GM23338 (cell line): Measurements from ENCODE around the gene FSIP1. TPM values are rescaled to one million over a fixed set of nuclear protein-coding genes. Genes with fewer than 3 reads are reported as not detected.

ENCODE experiments used
- ATAC-seq: fragments of 200-7000 bp; cut with Tn5 transposase; 3 replicates; pipeline ENCODE4 v1.9.1; 2020
- DNase-seq: peaks from one replicate; pipeline ENCODE4 v3.0.0-alpha.2; 2015; ENCODE audit warnings: low spot score
- H2AFZ ChIP-seq: fragments of 200-600 bp; sonication (generic); 2 replicates; pipeline ENCODE4 v1.8.0; 2016; ENCODE audit warnings: antibody characterized with exemption, mild to moderate bottlenecking, moderate library complexity
- H3F3A ChIP-seq: fragments of 200-600 bp; sonication (generic); replicated peaks from 2 replicates; pipeline ENCODE4 v1.8.0; 2017; ENCODE audit warnings: antibody characterized with exemption, mixed run types, low read depth
- H3K27ac ChIP-seq: fragments of 200-600 bp; sonication (generic); 2 replicates; pipeline ENCODE4 v1.6.1; 2016; ENCODE audit warnings: low read depth
- H3K27me3 ChIP-seq: fragments of 200-600 bp; sonication (generic); 2 replicates; pipeline ENCODE4 v1.8.0; 2016; ENCODE audit warnings: mild to moderate bottlenecking, mixed run types, moderate library complexity; ENCODE audit not compliant: insufficient read depth
- H3K36me3 ChIP-seq: fragments of 200-600 bp; sonication (generic); 2 replicates; pipeline ENCODE4 v1.8.0; 2016; ENCODE audit warnings: mild to moderate bottlenecking; ENCODE audit not compliant: insufficient read depth
- H3K4me1 ChIP-seq: fragments of 200-600 bp; sonication (generic); 2 replicates; pipeline ENCODE4 v1.8.0; 2016; ENCODE audit warnings: mild to moderate bottlenecking, moderate library complexity; ENCODE audit not compliant: insufficient read depth
- H3K4me2 ChIP-seq: fragments of 200-600 bp; sonication (generic); 2 replicates; pipeline ENCODE4 v1.7.1; 2017; ENCODE audit warnings: mixed run types
- H3K4me3 ChIP-seq: fragments of 200-600 bp; sonication (generic); 2 replicates; pipeline ENCODE4 v1.6.1; 2016; ENCODE audit warnings: mixed run types
- H3K79me2 ChIP-seq: fragments of 200-600 bp; sonication (generic); replicated peaks from 2 replicates; pipeline ENCODE4 v1.8.0; 2017; ENCODE audit warnings: mild to moderate bottlenecking; ENCODE audit not compliant: insufficient read depth
- H3K9me2 ChIP-seq: fragments of 200-600 bp; sonication (generic); 2 replicates; pipeline ENCODE4 v1.8.0; 2017; ENCODE audit not compliant: insufficient read depth
- H4K20me1 ChIP-seq: fragments of 200-600 bp; sonication (generic); replicated peaks from 2 replicates; pipeline ENCODE4 v1.8.0; 2017; ENCODE audit warnings: mild to moderate bottlenecking; ENCODE audit not compliant: insufficient read depth
- H3K27ac Mint-ChIP-seq: 2 replicates; pipeline ENCODE4 v1.8.0; 2020; ENCODE audit warnings: inconsistent platforms, mild to moderate bottlenecking, moderate library complexity, mixed read lengths
- H3K27me3 Mint-ChIP-seq: 3 replicates; pipeline ENCODE4 v1.8.0; 2022; ENCODE audit warnings: low read depth, mild to moderate bottlenecking, moderate library complexity, mixed read lengths, inconsistent platforms; ENCODE audit not compliant: insufficient read depth, poor library complexity
- H3K36me3 Mint-ChIP-seq: 3 replicates; pipeline ENCODE4 v1.8.0; 2021; ENCODE audit warnings: low read depth, mild to moderate bottlenecking, inconsistent platforms, moderate library complexity, mixed read lengths
- H3K4me1 Mint-ChIP-seq: 3 replicates; pipeline ENCODE4 v1.8.0; 2020; ENCODE audit warnings: mild to moderate bottlenecking, inconsistent platforms, mixed read lengths
- H3K4me3 Mint-ChIP-seq: 3 replicates; pipeline ENCODE4 v1.8.0; 2021; ENCODE audit warnings: moderate library complexity, mild to moderate bottlenecking, inconsistent platforms, mixed read lengths
- H3K9me3 Mint-ChIP-seq: 3 replicates; pipeline ENCODE4 v1.8.0; 2020; ENCODE audit warnings: moderate library complexity, mild to moderate bottlenecking, inconsistent platforms, mixed read lengths
- CTCF ChIP-seq, 2 experiments: fragments of 200-600 bp in 1 of 2; sonication (generic) in 1 of 2; conservative IDR thresholded peaks; 2 replicates each; pipeline versions ENCODE4 v1.5.1 to v1.6.1; 2016 to 2017; ENCODE audit warnings: antibody characterized with exemption in 2 of 2, low read depth in 2 of 2, mild to moderate bottlenecking in 2 of 2, moderate library complexity in 1 of 2
- EZH2phosphoT487 ChIP-seq: fragments of 200-600 bp; sonication (generic); IDR thresholded peaks from one replicate; pipeline ENCODE4 v1.8.1; 2018; ENCODE audit warnings: antibody characterized with exemption; ENCODE audit not compliant: unreplicated experiment
- JUNB ChIP-seq: IDR thresholded peaks from one replicate; pipeline ENCODE4 v1.6.1; 2016; ENCODE audit warnings: antibody characterized with exemption; ENCODE audit not compliant: unreplicated experiment
- NANOG ChIP-seq: IDR thresholded peaks from 2 replicates; pipeline ENCODE4 v1.6.1; 2016; ENCODE audit warnings: antibody characterized with exemption, borderline replicate concordance
- REST ChIP-seq: IDR thresholded peaks from one replicate; pipeline ENCODE4 v1.6.1; 2018; ENCODE audit warnings: antibody characterized with exemption; ENCODE audit not compliant: unreplicated experiment
- ZNF114 ChIP-seq: fragments of 250-450 bp; sonication (Bioruptor Pico); IDR thresholded peaks from 2 replicates; pipeline ENCODE4 v1.5.0; 2020; ENCODE audit warnings: mild to moderate bottlenecking, moderate library complexity
- polyA plus RNA-seq: library from polyadenylated mRNA; unstranded; fragments of >200 nt; fragmentation: Nextera tagmentation; extraction: Ambion mirVana; gene quantifications from 2 replicates; pipeline ENCODE4 v1.2.1, GENCODE V29; 2016
- total RNA-seq: library from RNA; depleted of rRNA; stranded (reverse); fragments of >200 nt; shearing (Covaris generic); gene quantifications from 2 replicates; pipeline ENCODE4 v1.2.3, GENCODE V29; 2014

Gene FSIP1
- total and polyA plus RNA-seq, 2 experiments from 2014 or later, result 0.92 to 2.1 TPM

- Mint-ChIP-seq H3K27me3 (peaks cover 14% of the 10 kb centered on the region), H3K4me1 (peaks cover 36% of the 10 kb centered on the region), H3K4me3 (no peak overlapping the region), H3K36me3 (peaks cover 82% of the 10 kb centered on the region), H3K27ac (no peak overlapping the region), H3K9me3 (no peaks in the 10 kb centered on the region)
- Histone ChIP-seq H3K27ac (no peak overlapping the region), H3F3A (0 out of 2 replicates have a peak, but pooled peaks cover 15% of the 10 kb centered on the region), H3K9me2 (no peaks in the 10 kb centered on the region), H3K79me2 (peaks cover 60% of the 10 kb centered on the region), H3K27me3 (no peaks in the 10 kb centered on the region), H3K36me3 (peaks cover 36% of the 10 kb centered on the region), H4K20me1 (peaks cover 15% of the 10 kb centered on the region), H3K4me3 (no peak overlapping the region), H3K4me2 (no peak overlapping the region), H3K4me1 (peaks cover 19% of the 10 kb centered on the region), H2AFZ (no peak overlapping the region)
- ATAC-seq (no peak), DNase-seq (no peak)
- TF ChIP-seq ZNF114 (no peak), EZH2phosphoT487 (no peak), REST (no peak), NANOG (no peak), JUNB (no peak)
These were observed 20.4 kb upstream of the FSIP1 start for GRCh38 chr15:39803016-39803415.

- H3K4me3 Mint-ChIP-seq, result no peak overlapping the region
- H3K4me1 ChIP-seq, result peaks cover 18% of the 10 kb centered on the region
- no peak overlapping the region for H2AFZ ChIP-seq
- H3K9me2 ChIP-seq, result no peaks in the 10 kb centered on the region
- H3K27me3 Mint-ChIP-seq, result peaks cover 16% of the 10 kb centered on the region
- 0 out of 2 replicates have a peak, but pooled peaks cover 14% of the 10 kb centered on the region for H3F3A ChIP-seq
- peaks cover 47% of the 10 kb centered on the region for H3K79me2 ChIP-seq
- peaks cover 77% of the 10 kb centered on the region for H3K36me3 Mint-ChIP-seq
- ATAC-seq (peak; percentile 49), DNase-seq (peak; percentile 64)
- H3K27ac Mint-ChIP-seq, result no peak overlapping the region
- H3K4me1 Mint-ChIP-seq, result peaks cover 40% of the 10 kb centered on the region
- peaks cover 36% of the 10 kb centered on the region for H3K36me3 ChIP-seq
- H3K27ac ChIP-seq, result 0 out of 2 replicates have a peak overlapping the region, but pooled peaks have one; percentile 22
- no peak overlapping the region for H3K4me2 ChIP-seq
- TF ChIP-seq NANOG, result no peak
- peak; percentile 42 to 72 for TF ChIP-seq CTCF (conservative IDR thresholded peaks at IDR 0.05; ENCODE audit: low read depth in 2 of 2)
- H3K4me3 ChIP-seq, result no peak overlapping the region
- H3K9me3 Mint-ChIP-seq, result no peaks in the 10 kb centered on the region
- no peaks in the 10 kb centered on the region for H3K27me3 ChIP-seq
- peaks cover 17% of the 10 kb centered on the region for H4K20me1 ChIP-seq
These were observed 19.1 kb upstream of the FSIP1 start for GRCh38 chr15:39801641-39802309.
